HG03139 (cell line): ENCODE data around the gene P2RX6.
"Not testable (repeated sequence)": the region's sequence is repeated elsewhere in the genome, so short reads cannot be mapped to it uniquely, and the experiment has no call there.

Experiments used
- ATAC-seq: cut with Tn5 transposase; IDR thresholded peaks from one replicate; pipeline ENCODE4 v1.9.1; 2021; ENCODE audit not compliant: unreplicated experiment

The P2RX6 gene

GRCh38 chr22:21051145-21051830, 36.3 kb downstream of the P2RX6 start:
- ATAC-seq: no peak

- no peak for ATAC-seq
Measured at GRCh38 chr22:21051831-21052400, 37.0 kb downstream of the P2RX6 start.

- no peak for ATAC-seq
Measured at GRCh38 chr22:21052715-21053459, 37.9 kb downstream of the P2RX6 start.

- ATAC-seq: no peak
Measured at GRCh38 chr22:21054046-21054713, 39.2 kb downstream of the P2RX6 start.

- ATAC-seq: no peak
Measured at GRCh38 chr22:21054714-21055563, 40.0 kb downstream of the P2RX6 start.

GRCh38 chr22:21055564-21055834, 40.5 kb downstream of the P2RX6 start:
- ATAC-seq: no peak

- no peak for ATAC-seq
Measured at GRCh38 chr22:21055880-21056319, 40.9 kb downstream of the P2RX6 start.

GRCh38 chr22:21060363-21060762, 45.4 kb downstream of the P2RX6 start:
- ATAC-seq: not testable (repeated sequence)

- not testable (repeated sequence) for ATAC-seq
Measured at GRCh38 chr22:21061660-21062321, 46.8 kb downstream of the P2RX6 start.

- ATAC-seq: not testable (repeated sequence)
Measured at GRCh38 chr22:21064425-21064824, 49.5 kb downstream of the P2RX6 start.

GRCh38 chr22:21064917-21065864, 50.2 kb downstream of the P2RX6 start:
- no peak for ATAC-seq

- ATAC-seq: no peak
Measured at GRCh38 chr22:21067075-21067900, 52.3 kb downstream of the P2RX6 start.

GRCh38 chr22:21067901-21068680, 53.1 kb downstream of the P2RX6 start:
- no peak for ATAC-seq

- ATAC-seq: no peak
Measured at GRCh38 chr22:21068681-21069276, 53.8 kb downstream of the P2RX6 start.

- no peak for ATAC-seq
Measured at GRCh38 chr22:21069375-21069774, 54.4 kb downstream of the P2RX6 start.

GRCh38 chr22:21070690-21071615, 56.0 kb downstream of the P2RX6 start:
- ATAC-seq: no peak
